HG02763 (cell line): ENCODE measurements around the gene PATL1.

Experiments
- ATAC-seq: cut with Tn5 transposase; IDR thresholded peaks from one replicate; pipeline ENCODE4 v1.9.1; 2021; ENCODE audit warnings: mild to moderate bottlenecking, moderate library complexity; ENCODE audit not compliant: unreplicated experiment

Gene PATL1

GRCh38 chr11:59615637-59616395 is 53.0 kb downstream of the PATL1 start, which contains the start of gene OSBP:
TSS of gene OSBP (minus strand) at chr11:59615774. CDS start at chr11:59615664, 110 bp downstream.
- peak; percentile 86 for ATAC-seq

- ATAC-seq = peak; percentile 8
These were observed 53.7 kb downstream of the PATL1 start for GRCh38 chr11:59615120-59615636.

- no peak for ATAC-seq
These were observed 54.3 kb downstream of the PATL1 start for GRCh38 chr11:59614277-59615119.

GRCh38 chr11:59611570-59612565 is 57.0 kb downstream of the PATL1 start:
- no peak for ATAC-seq

- ATAC-seq = no peak
These were observed 58.5 kb downstream of the PATL1 start for GRCh38 chr11:59610289-59610688.

- ATAC-seq = no peak
These were observed 61.0 kb downstream of the PATL1 start for GRCh38 chr11:59607703-59608454.

GRCh38 chr11:59602432-59602831 is 66.4 kb downstream of the PATL1 start:
- no peak for ATAC-seq

- no peak for ATAC-seq
These were observed 67.0 kb downstream of the PATL1 start for GRCh38 chr11:59601788-59602187.

GRCh38 chr11:59600636-59601035 is 68.2 kb downstream of the PATL1 start:
- ATAC-seq = no peak

- no peak for ATAC-seq
These were observed 68.6 kb downstream of the PATL1 start for GRCh38 chr11:59600234-59600633.

- no peak for ATAC-seq
These were observed 69.9 kb downstream of the PATL1 start for GRCh38 chr11:59598961-59599360.
